Loucy (cell line): ENCODE results near the gene INPP5D.

Experiments
- CTCF ChIP-seq: fragments of 200-600 bp; sonication (generic); conservative IDR thresholded peaks from 2 replicates; pipeline ENCODE4 v1.5.1; 2014; ENCODE audit warnings: mild to moderate bottlenecking, antibody characterized with exemption, low read length
- EZH2phosphoT487 ChIP-seq: fragments of 200-600 bp; IDR thresholded peaks from 2 replicates; pipeline ENCODE4 v1.6.1; 2018; ENCODE audit warnings: antibody characterized with exemption, mild to moderate bottlenecking, moderate library complexity, borderline replicate concordance

- TF ChIP-seq CTCF (no peak), EZH2phosphoT487 (no peak)
Observed at GRCh38 chr2:233165543-233165894, 105.4 kb downstream of the INPP5D start.
